PC-3 (cell line): ENCODE measurements around the gene PDE6A.

Experiments
- EZH2 ChIP-seq: fragments of 300-600 bp; sonication (generic); IDR thresholded peaks from one replicate; pipeline ENCODE4 v1.6.1; 2017; ENCODE audit warnings: antibody characterized with exemption, mild to moderate bottlenecking, low read length; ENCODE audit not compliant: unreplicated experiment
- EZH2phosphoT487 ChIP-seq: fragments of 300-600 bp; sonication (generic); IDR thresholded peaks from 2 replicates; pipeline ENCODE4 v1.6.1; 2018; ENCODE audit warnings: mild to moderate bottlenecking, antibody characterized with exemption, low read length, borderline replicate concordance
- TF ChIP-seq, protein P1 (sequence below): fragments of 300-600 bp; sonication (generic); conservative IDR thresholded peaks from 2 replicates; pipeline ENCODE4 v1.5.1; 2017; ENCODE audit warnings: antibody characterized with exemption, low read depth, mild to moderate bottlenecking, low read length

DNA sequence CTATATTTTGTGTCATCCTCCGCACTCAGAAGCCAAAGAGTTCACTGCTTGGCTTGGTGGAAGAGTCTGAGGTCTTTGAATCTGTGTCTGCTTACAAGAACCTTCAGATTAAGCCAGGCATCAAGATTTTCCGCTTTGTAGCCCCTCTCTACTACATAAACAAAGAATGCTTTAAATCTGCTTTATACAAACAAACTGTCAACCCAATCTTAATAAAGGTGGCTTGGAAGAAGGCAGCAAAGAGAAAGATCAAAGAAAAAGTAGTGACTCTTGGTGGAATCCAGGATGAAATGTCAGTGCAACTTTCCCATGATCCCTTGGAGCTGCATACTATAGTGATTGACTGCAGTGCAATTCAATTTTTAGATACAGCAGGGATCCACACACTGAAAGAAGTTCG is 36.6 kb upstream of the PDE6A start:
- TF ChIP-seq, protein P1, sequence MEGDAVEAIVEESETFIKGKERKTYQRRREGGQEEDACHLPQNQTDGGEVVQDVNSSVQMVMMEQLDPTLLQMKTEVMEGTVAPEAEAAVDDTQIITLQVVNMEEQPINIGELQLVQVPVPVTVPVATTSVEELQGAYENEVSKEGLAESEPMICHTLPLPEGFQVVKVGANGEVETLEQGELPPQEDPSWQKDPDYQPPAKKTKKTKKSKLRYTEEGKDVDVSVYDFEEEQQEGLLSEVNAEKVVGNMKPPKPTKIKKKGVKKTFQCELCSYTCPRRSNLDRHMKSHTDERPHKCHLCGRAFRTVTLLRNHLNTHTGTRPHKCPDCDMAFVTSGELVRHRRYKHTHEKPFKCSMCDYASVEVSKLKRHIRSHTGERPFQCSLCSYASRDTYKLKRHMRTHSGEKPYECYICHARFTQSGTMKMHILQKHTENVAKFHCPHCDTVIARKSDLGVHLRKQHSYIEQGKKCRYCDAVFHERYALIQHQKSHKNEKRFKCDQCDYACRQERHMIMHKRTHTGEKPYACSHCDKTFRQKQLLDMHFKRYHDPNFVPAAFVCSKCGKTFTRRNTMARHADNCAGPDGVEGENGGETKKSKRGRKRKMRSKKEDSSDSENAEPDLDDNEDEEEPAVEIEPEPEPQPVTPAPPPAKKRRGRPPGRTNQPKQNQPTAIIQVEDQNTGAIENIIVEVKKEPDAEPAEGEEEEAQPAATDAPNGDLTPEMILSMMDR: no peak
- no peak for TF ChIP-seq EZH2
- TF ChIP-seq EZH2phosphoT487: no peak
